NOMO-1 treated with dmso at 0.1 percent for 144 hours (cell line): ENCODE data around the gene SP4.

Source experiments
- DNase-seq: peaks from one replicate; lab custom pipeline; 2025; ENCODE audit not compliant: unreplicated experiment; lab: John Stamatoyannopoulos, UW

SP4 gene

GRCh38 chr7:21427871-21428658 lies at the start of gene SP4:
Gene SP4 (plus strand): TSS chr7:21428083. CDS start chr7:21428252, 169 bp downstream.
- peak; percentile 89 for DNase-seq

GRCh38 chr7:21383227-21384220 lies 44.4 kb upstream of the SP4 start:
- DNase-seq, result no peak

DNA sequence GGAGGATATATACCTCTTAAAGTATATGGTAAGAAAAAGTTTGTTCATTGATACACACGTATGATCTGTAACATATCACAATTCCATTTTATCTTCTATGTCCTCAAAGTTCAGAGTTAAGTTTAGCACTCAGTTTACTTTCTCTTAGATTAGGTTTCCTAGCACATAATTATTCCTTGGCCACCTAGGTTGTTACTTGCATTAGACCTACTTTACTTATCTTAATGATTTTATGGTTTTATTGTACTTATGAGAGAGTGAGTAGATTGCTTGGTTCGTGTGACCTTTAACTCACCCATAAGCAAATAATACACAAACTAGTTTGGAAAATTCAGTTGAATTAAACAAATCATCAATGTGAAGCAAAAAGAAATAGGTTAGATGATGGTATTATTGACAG lies 33.9 kb upstream of the SP4 start:
- no peak for DNase-seq

- DNase-seq, result no peak
Measured at GRCh38 chr7:21401944-21402343, 25.9 kb upstream of the SP4 start.

DNA sequence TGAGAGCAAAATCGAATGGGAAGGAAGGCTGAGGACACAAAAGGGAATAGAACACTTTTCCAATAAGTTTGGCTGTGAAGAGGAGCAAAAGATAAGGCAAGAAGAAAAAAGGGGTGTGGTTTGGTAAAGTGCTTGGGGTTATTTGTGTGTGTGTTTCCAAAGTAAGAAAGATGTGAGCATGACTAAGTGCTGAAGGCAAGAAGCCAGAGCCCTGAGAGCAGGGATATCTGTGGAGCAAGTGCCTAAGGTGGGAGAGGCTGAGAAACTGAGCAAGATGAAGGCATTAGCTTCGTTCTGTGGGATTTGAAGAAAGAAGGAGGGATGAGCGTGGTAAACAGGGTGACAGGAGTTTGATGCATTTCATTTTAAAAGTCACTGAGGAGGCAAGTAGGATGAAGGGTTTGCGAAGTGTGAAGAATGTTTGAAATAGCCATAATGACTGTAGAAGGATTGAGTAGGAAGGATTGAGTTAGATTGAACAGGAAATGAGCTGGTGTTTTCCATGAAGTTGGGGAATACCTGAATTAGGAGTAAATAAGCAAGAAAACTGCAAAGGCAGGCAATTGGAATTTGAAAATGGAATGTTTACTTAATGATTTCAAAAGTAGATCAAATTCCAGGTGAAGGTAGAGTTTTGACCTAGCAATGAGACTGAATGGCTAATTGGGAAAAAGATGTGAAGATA lies 19.9 kb upstream of the SP4 start:
- DNase-seq, result no peak

DNA sequence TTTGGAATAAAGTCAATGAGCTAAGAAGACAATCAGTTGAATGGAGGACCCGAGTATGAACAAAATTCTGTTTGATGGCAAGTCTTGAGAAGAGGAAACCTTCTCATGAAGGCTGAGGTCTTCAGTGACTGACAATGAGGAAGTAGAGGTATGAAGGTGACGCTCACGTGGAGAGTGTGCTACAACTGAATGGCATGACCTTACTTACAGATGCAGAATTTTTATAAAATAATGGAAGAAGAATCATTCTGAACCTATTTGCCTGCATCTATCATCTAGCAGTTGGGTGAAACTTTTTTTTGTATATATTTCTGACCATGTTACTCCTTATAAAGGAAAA lies 19.4 kb upstream of the SP4 start:
- no peak for DNase-seq

- DNase-seq, result no peak
Measured at GRCh38 chr7:21412410-21412851, 15.5 kb upstream of the SP4 start.

DNA sequence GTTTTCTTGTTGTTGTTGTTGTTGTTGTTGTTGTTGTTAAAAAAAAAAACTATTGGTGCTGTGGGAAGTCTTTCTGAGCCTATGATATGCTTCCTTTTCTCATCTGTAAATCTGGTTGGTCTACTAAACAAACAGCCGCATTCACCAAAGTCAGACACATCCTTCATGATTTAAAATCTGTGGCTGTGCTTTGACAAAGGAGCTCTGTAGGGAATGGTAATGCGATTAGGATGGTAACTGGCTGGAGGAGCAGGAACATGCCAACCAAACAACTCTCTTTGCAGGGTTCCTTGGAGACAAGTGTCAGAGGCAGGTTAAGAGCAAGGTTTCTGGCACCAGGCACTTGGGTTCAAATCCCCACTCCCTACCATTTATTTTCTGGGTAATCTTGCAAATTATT lies 14.9 kb upstream of the SP4 start:
- DNase-seq, result no peak

GRCh38 chr7:21413502-21413901 lies 14.4 kb upstream of the SP4 start:
- DNase-seq, result no peak

- DNase-seq, result no peak
Measured at GRCh38 chr7:21414795-21415393, 13.0 kb upstream of the SP4 start.

- DNase-seq, result no peak
Measured at GRCh38 chr7:21417647-21418046, 10.2 kb upstream of the SP4 start.

DNA sequence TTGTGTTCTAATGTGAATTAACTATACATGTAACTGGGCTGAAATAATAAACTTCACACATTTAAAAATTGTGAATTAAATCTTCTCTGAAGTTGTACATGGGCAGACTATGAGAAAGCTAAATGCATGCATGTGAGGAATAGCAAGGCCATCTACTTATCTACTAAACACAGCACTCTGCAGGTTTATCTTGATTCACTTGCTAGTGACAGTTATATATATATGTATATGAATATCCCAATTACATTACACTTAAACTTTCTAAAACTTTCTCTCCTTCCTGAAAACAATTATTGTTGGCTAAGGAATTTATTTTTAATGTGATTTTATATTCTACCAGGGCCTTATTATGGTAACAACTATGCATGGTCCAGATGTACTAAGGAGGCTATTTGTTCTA lies 5.1 kb upstream of the SP4 start:
- DNase-seq, result no peak

DNA sequence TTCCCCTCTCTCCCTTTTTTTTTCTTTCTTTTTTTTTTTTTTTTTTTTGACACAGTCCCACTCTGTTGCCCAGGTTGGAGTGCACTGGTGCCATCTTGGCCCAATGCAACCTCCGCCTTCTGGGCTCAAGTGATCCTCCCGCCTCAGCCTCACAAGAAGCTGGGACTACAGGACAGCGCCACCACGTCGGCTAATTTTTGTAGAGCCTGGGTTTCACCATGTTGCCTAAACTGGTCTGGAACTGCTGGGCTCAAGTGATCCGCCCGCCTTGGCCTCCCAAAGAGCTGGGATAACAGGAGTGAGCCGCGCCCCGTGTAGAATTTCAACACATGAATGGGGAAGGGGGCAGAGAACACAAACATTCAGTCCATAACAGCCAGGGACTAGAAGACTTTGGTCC lies 2.6 kb upstream of the SP4 start:
- DNase-seq, result no peak

- peak; percentile 34 for DNase-seq
Measured at GRCh38 chr7:21426286-21427181, 1.3 kb upstream of the SP4 start.

GRCh38 chr7:21427182-21427870 lies 557 bp upstream of the SP4 start:
- peak; percentile 99 for DNase-seq

- DNase-seq, result no peak
Measured at GRCh38 chr7:21428659-21428941, 717 bp downstream of the SP4 start.

- DNase-seq, result no peak
Measured at GRCh38 chr7:21429021-21429420, 1.1 kb downstream of the SP4 start.

GRCh38 chr7:21429786-21430574 lies 2.1 kb downstream of the SP4 start:
- DNase-seq, result no peak

- DNase-seq, result no peak
Measured at GRCh38 chr7:21430575-21430954, 2.7 kb downstream of the SP4 start.
